ENCODE data around the gene SIL1.

DNA sequence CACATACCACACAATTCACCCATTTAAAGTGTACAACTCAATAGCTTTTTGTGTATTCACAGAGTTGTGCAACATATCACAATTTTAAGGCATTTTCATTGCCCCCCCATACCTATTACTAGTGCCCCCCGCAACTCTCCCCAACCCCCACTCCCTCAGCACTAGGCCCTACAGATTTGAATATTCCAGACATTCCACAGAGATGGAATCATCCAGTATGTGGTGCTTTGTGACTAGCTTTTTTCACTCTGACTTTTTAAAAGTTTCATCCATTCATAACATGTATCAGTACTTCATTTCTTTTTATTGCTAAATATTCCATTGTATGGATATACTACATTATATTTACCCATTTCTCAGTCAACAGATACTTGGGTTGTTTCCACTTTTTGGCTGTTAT, 220.1 kb downstream of the SIL1 start:
- no peak for TF ChIP-seq POLR2A (IDR thresholded peaks at IDR 0.05)
- TF ChIP-seq, protein P1, sequence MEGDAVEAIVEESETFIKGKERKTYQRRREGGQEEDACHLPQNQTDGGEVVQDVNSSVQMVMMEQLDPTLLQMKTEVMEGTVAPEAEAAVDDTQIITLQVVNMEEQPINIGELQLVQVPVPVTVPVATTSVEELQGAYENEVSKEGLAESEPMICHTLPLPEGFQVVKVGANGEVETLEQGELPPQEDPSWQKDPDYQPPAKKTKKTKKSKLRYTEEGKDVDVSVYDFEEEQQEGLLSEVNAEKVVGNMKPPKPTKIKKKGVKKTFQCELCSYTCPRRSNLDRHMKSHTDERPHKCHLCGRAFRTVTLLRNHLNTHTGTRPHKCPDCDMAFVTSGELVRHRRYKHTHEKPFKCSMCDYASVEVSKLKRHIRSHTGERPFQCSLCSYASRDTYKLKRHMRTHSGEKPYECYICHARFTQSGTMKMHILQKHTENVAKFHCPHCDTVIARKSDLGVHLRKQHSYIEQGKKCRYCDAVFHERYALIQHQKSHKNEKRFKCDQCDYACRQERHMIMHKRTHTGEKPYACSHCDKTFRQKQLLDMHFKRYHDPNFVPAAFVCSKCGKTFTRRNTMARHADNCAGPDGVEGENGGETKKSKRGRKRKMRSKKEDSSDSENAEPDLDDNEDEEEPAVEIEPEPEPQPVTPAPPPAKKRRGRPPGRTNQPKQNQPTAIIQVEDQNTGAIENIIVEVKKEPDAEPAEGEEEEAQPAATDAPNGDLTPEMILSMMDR (IDR thresholded peaks at IDR 0.05) = no peak

Measured in uterus (tissue), 2 donors.